GM18873 (cell line): Measurements from ENCODE around the gene CYTH4.
"Not testable (repeated sequence)": the region's sequence is repeated elsewhere in the genome, so short reads cannot be mapped to it uniquely, and the experiment has no call there.

Experiments used
- ATAC-seq: cut with Tn5 transposase; IDR thresholded peaks from one replicate; pipeline ENCODE4 v1.9.1; 2021; ENCODE audit warnings: mild to moderate bottlenecking, moderate library complexity, moderate number of reproducible peaks; ENCODE audit not compliant: unreplicated experiment, low FRiP score

CYTH4 gene

GRCh38 chr22:37282385-37282677, at the start of gene CYTH4:
Gene CYTH4, plus strand, starts transcription at chr22:37282508. Its CDS starts 62 bp downstream, at chr22:37282570.
- no peak for ATAC-seq

- not testable (repeated sequence) for ATAC-seq
Observed at GRCh38 chr22:37233371-37233750, 48.9 kb upstream of the CYTH4 start.

GRCh38 chr22:37233751-37234631, 48.3 kb upstream of the CYTH4 start:
- no peak for ATAC-seq

- no peak for ATAC-seq
Observed at GRCh38 chr22:37234736-37235711, 47.3 kb upstream of the CYTH4 start.

- ATAC-seq: no peak
Observed at GRCh38 chr22:37235897-37236607, 46.3 kb upstream of the CYTH4 start.

GRCh38 chr22:37237371-37238268, 44.7 kb upstream of the CYTH4 start:
- ATAC-seq: no peak

- no peak for ATAC-seq
Observed at GRCh38 chr22:37239336-37240239, 42.7 kb upstream of the CYTH4 start.

- ATAC-seq: no peak
Observed at GRCh38 chr22:37240240-37240940, 41.9 kb upstream of the CYTH4 start.

GRCh38 chr22:37240941-37241320, 41.4 kb upstream of the CYTH4 start:
- ATAC-seq: no peak

GRCh38 chr22:37241351-37242142, 40.8 kb upstream of the CYTH4 start:
- ATAC-seq: no peak

GRCh38 chr22:37242395-37242918, 39.9 kb upstream of the CYTH4 start:
- peak; percentile 46 for ATAC-seq

- peak; percentile 10 for ATAC-seq
Observed at GRCh38 chr22:37243402-37244113, 38.8 kb upstream of the CYTH4 start.

GRCh38 chr22:37244114-37244921, 38.0 kb upstream of the CYTH4 start, which contains the start of gene RAC2:
Gene RAC2, minus strand, starts transcription at chr22:37244269. Its CDS starts 121 bp downstream, at chr22:37244148.
- peak; percentile 36 for ATAC-seq

- ATAC-seq: peak; percentile 33
Observed at GRCh38 chr22:37244922-37245722, 37.2 kb upstream of the CYTH4 start.

GRCh38 chr22:37245740-37246139, 36.6 kb upstream of the CYTH4 start:
- no peak for ATAC-seq
